ENCODE measurements around the gene HES3.

- TF ChIP-seq JUNB (IDR thresholded peaks at IDR 0.05): no peak
- TF ChIP-seq, protein P1, sequence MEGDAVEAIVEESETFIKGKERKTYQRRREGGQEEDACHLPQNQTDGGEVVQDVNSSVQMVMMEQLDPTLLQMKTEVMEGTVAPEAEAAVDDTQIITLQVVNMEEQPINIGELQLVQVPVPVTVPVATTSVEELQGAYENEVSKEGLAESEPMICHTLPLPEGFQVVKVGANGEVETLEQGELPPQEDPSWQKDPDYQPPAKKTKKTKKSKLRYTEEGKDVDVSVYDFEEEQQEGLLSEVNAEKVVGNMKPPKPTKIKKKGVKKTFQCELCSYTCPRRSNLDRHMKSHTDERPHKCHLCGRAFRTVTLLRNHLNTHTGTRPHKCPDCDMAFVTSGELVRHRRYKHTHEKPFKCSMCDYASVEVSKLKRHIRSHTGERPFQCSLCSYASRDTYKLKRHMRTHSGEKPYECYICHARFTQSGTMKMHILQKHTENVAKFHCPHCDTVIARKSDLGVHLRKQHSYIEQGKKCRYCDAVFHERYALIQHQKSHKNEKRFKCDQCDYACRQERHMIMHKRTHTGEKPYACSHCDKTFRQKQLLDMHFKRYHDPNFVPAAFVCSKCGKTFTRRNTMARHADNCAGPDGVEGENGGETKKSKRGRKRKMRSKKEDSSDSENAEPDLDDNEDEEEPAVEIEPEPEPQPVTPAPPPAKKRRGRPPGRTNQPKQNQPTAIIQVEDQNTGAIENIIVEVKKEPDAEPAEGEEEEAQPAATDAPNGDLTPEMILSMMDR (IDR thresholded peaks at IDR 0.05 in 2 of 3, conservative IDR thresholded peaks at IDR 0.05 in 1 of 3; ENCODE audit: control insufficient read depth in 2 of 3, extremely low read depth in 1 of 3, insufficient read depth in 1 of 3, low read depth in 3 of 3, low read length in 3 of 3): no peak
Observed at GRCh38 chr1:6285336-6285735, 41.4 kb downstream of the HES3 start.

Measured in GM12878 (cell line).